Endothelial cell of umbilical vein (primary cell): ENCODE data around the gene DPM2.

ENCODE experiments used
- POLR2A ChIP-seq: IDR thresholded peaks from 2 replicates; pipeline ENCODE4 v1.6.1; 2012; ENCODE audit warnings: low read depth, mild to moderate bottlenecking, control low read depth, low read length
- TF ChIP-seq, protein P1 (sequence below), 2 donors: IDR thresholded peaks; 1 replicate in 1 of 2; 2 replicates in 1 of 2; pipeline ENCODE4 v1.5.1; 2011; ENCODE audit warnings: low read length in 2 of 2, mild to moderate bottlenecking in 2 of 2, moderate library complexity in 2 of 2, control low read depth in 1 of 2, inconsistent platforms in 1 of 2, low read depth in 1 of 2; ENCODE audit not compliant: insufficient read depth in 1 of 2; ENCODE audit errors: extremely low read depth in 1 of 2

DNA sequence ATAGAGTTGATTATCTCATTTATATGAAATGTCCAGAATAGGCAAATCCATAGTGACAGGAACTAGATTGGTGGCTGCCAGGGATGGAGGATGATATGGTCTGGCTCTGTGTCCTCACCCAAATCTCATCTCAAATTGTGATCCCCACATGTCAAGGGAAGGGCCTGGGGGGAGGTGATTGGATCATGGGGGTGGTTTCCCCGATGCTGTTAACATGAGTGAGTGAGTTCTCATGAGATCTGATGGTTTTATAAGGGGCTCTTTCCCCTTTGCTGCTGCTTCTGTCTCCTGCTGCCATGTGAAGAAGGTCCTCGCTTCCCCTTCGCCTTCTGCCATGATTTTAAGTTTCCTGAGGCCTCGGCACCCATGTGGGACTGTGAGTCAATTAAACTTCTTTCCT lies 21.7 kb upstream of the DPM2 start:
- TF ChIP-seq POLR2A, result no peak
- TF ChIP-seq, protein P1, sequence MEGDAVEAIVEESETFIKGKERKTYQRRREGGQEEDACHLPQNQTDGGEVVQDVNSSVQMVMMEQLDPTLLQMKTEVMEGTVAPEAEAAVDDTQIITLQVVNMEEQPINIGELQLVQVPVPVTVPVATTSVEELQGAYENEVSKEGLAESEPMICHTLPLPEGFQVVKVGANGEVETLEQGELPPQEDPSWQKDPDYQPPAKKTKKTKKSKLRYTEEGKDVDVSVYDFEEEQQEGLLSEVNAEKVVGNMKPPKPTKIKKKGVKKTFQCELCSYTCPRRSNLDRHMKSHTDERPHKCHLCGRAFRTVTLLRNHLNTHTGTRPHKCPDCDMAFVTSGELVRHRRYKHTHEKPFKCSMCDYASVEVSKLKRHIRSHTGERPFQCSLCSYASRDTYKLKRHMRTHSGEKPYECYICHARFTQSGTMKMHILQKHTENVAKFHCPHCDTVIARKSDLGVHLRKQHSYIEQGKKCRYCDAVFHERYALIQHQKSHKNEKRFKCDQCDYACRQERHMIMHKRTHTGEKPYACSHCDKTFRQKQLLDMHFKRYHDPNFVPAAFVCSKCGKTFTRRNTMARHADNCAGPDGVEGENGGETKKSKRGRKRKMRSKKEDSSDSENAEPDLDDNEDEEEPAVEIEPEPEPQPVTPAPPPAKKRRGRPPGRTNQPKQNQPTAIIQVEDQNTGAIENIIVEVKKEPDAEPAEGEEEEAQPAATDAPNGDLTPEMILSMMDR (IDR thresholded peaks at IDR 0.05; ENCODE audit: extremely low read depth in 1 of 2, insufficient read depth in 1 of 2, low read depth in 1 of 2, low read length in 2 of 2), result no peak
